SU-DHL-6 (cell line): ENCODE data around the gene NXPH3.

Experiments used
- H2AFZ ChIP-seq: fragments of 200-600 bp; sonication (generic); 2 replicates; pipeline ENCODE4 v1.6.1; 2014; ENCODE audit warnings: low read depth, mild to moderate bottlenecking, moderate library complexity, mixed read lengths, antibody characterized with exemption, low read length; ENCODE audit not compliant: severe bottlenecking
- H3F3A ChIP-seq: fragments of 200-600 bp; shearing (Covaris generic); 2 replicates; pipeline ENCODE4 v1.6.0; 2016; ENCODE audit warnings: antibody characterized with exemption, mild to moderate bottlenecking; ENCODE audit not compliant: insufficient read depth
- H3K27ac ChIP-seq: fragments of 200-600 bp; sonication (generic); 2 replicates; pipeline ENCODE4 v1.5.1; 2016; ENCODE audit warnings: low read depth, mild to moderate bottlenecking, low read length, moderate library complexity, mixed read lengths
- H3K27me3 ChIP-seq: fragments of 200-600 bp; sonication (generic), shearing (Covaris generic); 2 replicates; pipeline ENCODE4 v1.6.0; 2014; ENCODE audit warnings: mild to moderate bottlenecking, low read length
- H3K36me3 ChIP-seq: fragments of 200-600 bp; sonication (generic); 2 replicates; pipeline ENCODE4 v1.6.1; 2014; ENCODE audit warnings: mild to moderate bottlenecking, low read length, mixed read lengths
- H3K4me2 ChIP-seq: fragments of 300-600, 200-600 bp; shearing (Covaris generic), sonication (generic); 2 replicates; pipeline ENCODE4 v1.6.0; 2014; ENCODE audit warnings: low read length, low read depth, mild to moderate bottlenecking; ENCODE audit not compliant: poor library complexity, severe bottlenecking
- H3K4me3 ChIP-seq: fragments of 200-600 bp; sonication (generic); 2 replicates; pipeline ENCODE4 v1.5.1; 2014; ENCODE audit warnings: antibody characterized with exemption, low read length, mild to moderate bottlenecking, mixed read lengths; ENCODE audit not compliant: insufficient read depth, poor library complexity, severe bottlenecking
- H3K79me2 ChIP-seq: fragments of 200-600 bp; sonication (generic); 2 replicates; pipeline ENCODE4 v1.6.1; 2014; ENCODE audit warnings: mild to moderate bottlenecking, low read length, moderate library complexity; ENCODE audit not compliant: insufficient read depth
- H3K9ac ChIP-seq: fragments of 200-600 bp; sonication (generic); 2 replicates; pipeline ENCODE4 v1.7.0; 2014; ENCODE audit warnings: mild to moderate bottlenecking, low read length
- H3K9me2 ChIP-seq: fragments of 200-600 bp; sonication (generic); replicated peaks from 2 replicates; pipeline ENCODE4 v1.6.1; 2014; ENCODE audit warnings: low read length; ENCODE audit not compliant: insufficient read depth
- H3K9me3 ChIP-seq: fragments of 200-600 bp; sonication (generic); 2 replicates; pipeline ENCODE4 v1.6.1; 2014; ENCODE audit warnings: low read length, mixed read lengths; ENCODE audit not compliant: insufficient read depth
- H4K20me1 ChIP-seq: fragments of 200-600 bp; sonication (generic); 2 replicates; pipeline ENCODE4 v1.6.1; 2014; ENCODE audit warnings: low read depth, mild to moderate bottlenecking, antibody characterized with exemption, low read length, moderate library complexity, mixed read lengths
- CTCF ChIP-seq: fragments of 200-600 bp; sonication (generic); IDR thresholded peaks from one replicate; pipeline ENCODE4 v1.5.1; 2017; ENCODE audit warnings: antibody characterized with exemption, mild to moderate bottlenecking, low read length, moderate library complexity; ENCODE audit not compliant: insufficient read depth, poor library complexity, severe bottlenecking
- EZH2phosphoT487 ChIP-seq: fragments of 200-600 bp; sonication (generic), shearing (Covaris generic); conservative IDR thresholded peaks from 2 replicates; pipeline ENCODE4 v1.6.1; 2018; ENCODE audit warnings: mild to moderate bottlenecking, antibody characterized with exemption, low read length, moderate library complexity, mixed read lengths

Gene NXPH3

GRCh38 chr17:49577650-49577934, 1.9 kb downstream of the NXPH3 start:
- Histone ChIP-seq H3K4me2 (no peak overlapping the region), H3K27ac (no peak overlapping the region), H3K4me3 (no peak overlapping the region), H2AFZ (no peak overlapping the region), H3K36me3 (no peaks in the 10 kb centered on the region), H4K20me1 (no peaks in the 10 kb centered on the region), H3K79me2 (no peaks in the 10 kb centered on the region), H3K9me2 (no peaks in the 10 kb centered on the region), H3K27me3 (no peaks in the 10 kb centered on the region), H3K9ac (no peak overlapping the region), H3F3A (no peaks in the 10 kb centered on the region), H3K9me3 (no peaks in the 10 kb centered on the region)
- no peak for TF ChIP-seq CTCF
- no peak for TF ChIP-seq EZH2phosphoT487

DNA sequence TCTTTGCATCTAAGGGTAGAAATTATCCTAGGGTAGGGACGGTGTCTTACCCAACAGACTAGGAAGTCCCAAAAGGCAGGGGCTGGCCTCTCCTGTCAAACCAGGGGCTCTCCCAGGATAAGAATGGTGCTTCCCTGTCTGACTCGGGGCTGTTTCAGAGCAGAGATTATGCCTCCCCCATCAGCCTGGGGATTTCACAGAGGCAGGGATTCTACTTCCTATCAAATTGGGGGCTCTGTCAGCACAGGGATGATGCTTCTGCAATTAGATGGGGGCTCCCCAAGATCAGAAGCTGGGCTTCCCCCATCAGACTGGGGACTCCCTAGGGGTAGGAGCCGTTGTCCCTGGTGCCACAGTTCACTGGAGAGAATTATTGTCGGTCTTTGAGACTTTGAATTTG, 2.3 kb downstream of the NXPH3 start:
- no peak overlapping the region for H3K4me3 ChIP-seq
- H3K36me3 ChIP-seq = no peaks in the 10 kb centered on the region
- TF ChIP-seq CTCF (no peak), EZH2phosphoT487 (no peak)
- H3F3A ChIP-seq = no peaks in the 10 kb centered on the region
- no peak overlapping the region for H3K9ac ChIP-seq
- H3K79me2 ChIP-seq = no peaks in the 10 kb centered on the region
- H3K9me3 ChIP-seq = no peaks in the 10 kb centered on the region
- no peaks in the 10 kb centered on the region for H3K27me3 ChIP-seq
- H4K20me1 ChIP-seq = no peaks in the 10 kb centered on the region
- H3K27ac ChIP-seq = no peak overlapping the region
- no peak overlapping the region for H2AFZ ChIP-seq
- H3K9me2 ChIP-seq = no peaks in the 10 kb centered on the region
- no peak overlapping the region for H3K4me2 ChIP-seq

- H3K36me3 ChIP-seq = no peaks in the 10 kb centered on the region
- no peak for TF ChIP-seq EZH2phosphoT487
- TF ChIP-seq CTCF = no peak
- no peaks in the 10 kb centered on the region for H4K20me1 ChIP-seq
- no peaks in the 10 kb centered on the region for H3K9me2 ChIP-seq
- H3K27me3 ChIP-seq = no peaks in the 10 kb centered on the region
- H3K79me2 ChIP-seq = no peaks in the 10 kb centered on the region
- H3K4me2 ChIP-seq = no peak overlapping the region
- no peaks in the 10 kb centered on the region for H3K9me3 ChIP-seq
- H3K4me3 ChIP-seq = no peak overlapping the region
- no peak overlapping the region for H3K9ac ChIP-seq
- no peak overlapping the region for H2AFZ ChIP-seq
- no peak overlapping the region for H3K27ac ChIP-seq
- H3F3A ChIP-seq = no peaks in the 10 kb centered on the region
Observed at GRCh38 chr17:49578414-49578813, 2.7 kb downstream of the NXPH3 start.

GRCh38 chr17:49578952-49579500, 3.4 kb downstream of the NXPH3 start:
- no peak overlapping the region for H3K27ac ChIP-seq

More at GRCh38 chr17:49578952-49579500, 3.4 kb downstream of the NXPH3 start:
- Histone ChIP-seq H2AFZ (no peak overlapping the region), H3K9ac (no peak overlapping the region), H3K4me2 (no peak overlapping the region), H3K36me3 (no peaks in the 10 kb centered on the region), H3K79me2 (no peaks in the 10 kb centered on the region), H3K27me3 (no peaks in the 10 kb centered on the region), H4K20me1 (no peaks in the 10 kb centered on the region), H3K9me3 (no peaks in the 10 kb centered on the region), H3K4me3 (no peak overlapping the region), H3K9me2 (no peaks in the 10 kb centered on the region), H3F3A (no peaks in the 10 kb centered on the region)
- TF ChIP-seq EZH2phosphoT487 (no peak), CTCF (no peak)
